GM23338 (cell line): ENCODE data around the gene KRT7. TPM values are rescaled to one million over a fixed set of nuclear protein-coding genes. Genes with fewer than 3 reads are reported as not detected.

Source experiments
- ATAC-seq: fragments of 200-7000 bp; cut with Tn5 transposase; 3 replicates; pipeline ENCODE4 v1.9.1; 2020
- DNase-seq: peaks from one replicate; pipeline ENCODE4 v3.0.0-alpha.2; 2015; ENCODE audit warnings: low spot score
- H2AFZ ChIP-seq: fragments of 200-600 bp; sonication (generic); 2 replicates; pipeline ENCODE4 v1.8.0; 2016; ENCODE audit warnings: antibody characterized with exemption, mild to moderate bottlenecking, moderate library complexity
- H3F3A ChIP-seq: fragments of 200-600 bp; sonication (generic); replicated peaks from 2 replicates; pipeline ENCODE4 v1.8.0; 2017; ENCODE audit warnings: antibody characterized with exemption, mixed run types, low read depth
- H3K27ac ChIP-seq: fragments of 200-600 bp; sonication (generic); 2 replicates; pipeline ENCODE4 v1.6.1; 2016; ENCODE audit warnings: low read depth
- H3K27me3 ChIP-seq: fragments of 200-600 bp; sonication (generic); 2 replicates; pipeline ENCODE4 v1.8.0; 2016; ENCODE audit warnings: mild to moderate bottlenecking, mixed run types, moderate library complexity; ENCODE audit not compliant: insufficient read depth
- H3K36me3 ChIP-seq: fragments of 200-600 bp; sonication (generic); 2 replicates; pipeline ENCODE4 v1.8.0; 2016; ENCODE audit warnings: mild to moderate bottlenecking; ENCODE audit not compliant: insufficient read depth
- H3K4me1 ChIP-seq: fragments of 200-600 bp; sonication (generic); 2 replicates; pipeline ENCODE4 v1.8.0; 2016; ENCODE audit warnings: mild to moderate bottlenecking, moderate library complexity; ENCODE audit not compliant: insufficient read depth
- H3K4me2 ChIP-seq: fragments of 200-600 bp; sonication (generic); 2 replicates; pipeline ENCODE4 v1.7.1; 2017; ENCODE audit warnings: mixed run types
- H3K4me3 ChIP-seq: fragments of 200-600 bp; sonication (generic); 2 replicates; pipeline ENCODE4 v1.6.1; 2016; ENCODE audit warnings: mixed run types
- H3K79me2 ChIP-seq: fragments of 200-600 bp; sonication (generic); replicated peaks from 2 replicates; pipeline ENCODE4 v1.8.0; 2017; ENCODE audit warnings: mild to moderate bottlenecking; ENCODE audit not compliant: insufficient read depth
- H3K9me2 ChIP-seq: fragments of 200-600 bp; sonication (generic); 2 replicates; pipeline ENCODE4 v1.8.0; 2017; ENCODE audit not compliant: insufficient read depth
- H4K20me1 ChIP-seq: fragments of 200-600 bp; sonication (generic); replicated peaks from 2 replicates; pipeline ENCODE4 v1.8.0; 2017; ENCODE audit warnings: mild to moderate bottlenecking; ENCODE audit not compliant: insufficient read depth
- H3K27ac Mint-ChIP-seq: 2 replicates; pipeline ENCODE4 v1.8.0; 2020; ENCODE audit warnings: inconsistent platforms, mild to moderate bottlenecking, moderate library complexity, mixed read lengths
- H3K27me3 Mint-ChIP-seq: 3 replicates; pipeline ENCODE4 v1.8.0; 2022; ENCODE audit warnings: low read depth, mild to moderate bottlenecking, moderate library complexity, mixed read lengths, inconsistent platforms; ENCODE audit not compliant: insufficient read depth, poor library complexity
- H3K36me3 Mint-ChIP-seq: 3 replicates; pipeline ENCODE4 v1.8.0; 2021; ENCODE audit warnings: low read depth, mild to moderate bottlenecking, inconsistent platforms, moderate library complexity, mixed read lengths
- H3K4me1 Mint-ChIP-seq: 3 replicates; pipeline ENCODE4 v1.8.0; 2020; ENCODE audit warnings: mild to moderate bottlenecking, inconsistent platforms, mixed read lengths
- H3K4me3 Mint-ChIP-seq: 3 replicates; pipeline ENCODE4 v1.8.0; 2021; ENCODE audit warnings: moderate library complexity, mild to moderate bottlenecking, inconsistent platforms, mixed read lengths
- H3K9me3 Mint-ChIP-seq: 3 replicates; pipeline ENCODE4 v1.8.0; 2020; ENCODE audit warnings: moderate library complexity, mild to moderate bottlenecking, inconsistent platforms, mixed read lengths
- EZH2 ChIP-seq: fragments of 200-600 bp; sonication (generic); IDR thresholded peaks from one replicate; pipeline ENCODE4 v1.8.0; 2017; ENCODE audit warnings: antibody characterized with exemption, mild to moderate bottlenecking, low read depth; ENCODE audit not compliant: unreplicated experiment
- NANOG ChIP-seq: IDR thresholded peaks from 2 replicates; pipeline ENCODE4 v1.6.1; 2016; ENCODE audit warnings: antibody characterized with exemption, borderline replicate concordance
- ZNF462 ChIP-seq: fragments of 250-450 bp; sonication (Bioruptor Pico); IDR thresholded peaks from 2 replicates; pipeline ENCODE4 v1.5.0; 2020; ENCODE audit warnings: mild to moderate bottlenecking, moderate library complexity
- polyA plus RNA-seq: library from polyadenylated mRNA; unstranded; fragments of >200 nt; fragmentation: Nextera tagmentation; extraction: Ambion mirVana; gene quantifications from 2 replicates; pipeline ENCODE4 v1.2.1, GENCODE V29; 2016
- total RNA-seq: library from RNA; depleted of rRNA; stranded (reverse); fragments of >200 nt; shearing (Covaris generic); gene quantifications from 2 replicates; pipeline ENCODE4 v1.2.3, GENCODE V29; 2014
- TF ChIP-seq, protein P1 (sequence below): IDR thresholded peaks from 2 replicates; pipeline ENCODE4 v1.6.1; 2016; ENCODE audit warnings: antibody characterized with exemption

KRT7 gene
- total and polyA plus RNA-seq, 2 experiments from 2014 or later = 6.5 to 9.4 TPM

DNA sequence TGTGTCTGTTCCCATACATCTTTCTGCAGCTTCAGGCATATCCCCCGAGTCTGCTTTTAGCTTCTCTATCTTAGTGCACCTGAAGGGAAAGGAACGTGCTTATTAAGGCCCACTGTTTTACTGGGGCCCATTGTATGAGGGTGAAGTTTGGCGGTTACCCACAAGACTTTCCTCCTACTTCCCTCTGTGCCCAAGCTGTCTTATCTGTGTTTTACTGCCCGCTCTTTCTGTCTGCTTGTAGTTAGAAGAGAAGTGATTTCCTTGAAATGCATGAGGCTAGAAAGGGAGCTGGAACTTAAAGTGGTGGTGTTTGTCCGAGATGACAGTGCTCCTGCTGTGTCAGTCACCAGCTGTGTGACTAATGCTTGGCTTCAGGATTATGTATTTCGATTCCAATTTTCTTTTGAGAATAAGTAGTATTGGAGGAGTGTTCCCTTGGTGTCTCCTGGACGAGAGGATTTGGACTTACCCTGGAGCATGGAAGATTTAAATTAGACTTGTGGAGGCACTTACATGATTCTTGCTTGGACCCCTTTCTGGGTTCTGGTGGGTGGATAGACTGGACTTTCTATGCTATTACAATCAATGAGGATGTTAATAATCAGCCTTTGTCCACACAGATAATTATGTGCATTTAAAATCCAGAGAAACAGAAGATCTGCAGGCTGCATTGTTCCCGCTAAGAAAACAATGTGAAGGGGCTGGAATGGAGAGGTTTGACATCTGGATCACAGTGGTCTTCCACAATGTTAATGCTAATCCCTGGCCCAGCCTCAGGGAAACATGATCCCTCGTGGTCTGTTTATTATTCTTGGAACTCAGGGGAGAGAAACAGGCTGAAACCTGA, 27.5 kb downstream of the KRT7 start (continued):
- TF ChIP-seq ZNF462 (CRISPR knock-in tag) (no peak), EZH2 (no peak), NANOG (no peak)
- TF ChIP-seq, protein P1, sequence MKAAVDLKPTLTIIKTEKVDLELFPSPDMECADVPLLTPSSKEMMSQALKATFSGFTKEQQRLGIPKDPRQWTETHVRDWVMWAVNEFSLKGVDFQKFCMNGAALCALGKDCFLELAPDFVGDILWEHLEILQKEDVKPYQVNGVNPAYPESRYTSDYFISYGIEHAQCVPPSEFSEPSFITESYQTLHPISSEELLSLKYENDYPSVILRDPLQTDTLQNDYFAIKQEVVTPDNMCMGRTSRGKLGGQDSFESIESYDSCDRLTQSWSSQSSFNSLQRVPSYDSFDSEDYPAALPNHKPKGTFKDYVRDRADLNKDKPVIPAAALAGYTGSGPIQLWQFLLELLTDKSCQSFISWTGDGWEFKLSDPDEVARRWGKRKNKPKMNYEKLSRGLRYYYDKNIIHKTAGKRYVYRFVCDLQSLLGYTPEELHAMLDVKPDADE = no peak

DNA sequence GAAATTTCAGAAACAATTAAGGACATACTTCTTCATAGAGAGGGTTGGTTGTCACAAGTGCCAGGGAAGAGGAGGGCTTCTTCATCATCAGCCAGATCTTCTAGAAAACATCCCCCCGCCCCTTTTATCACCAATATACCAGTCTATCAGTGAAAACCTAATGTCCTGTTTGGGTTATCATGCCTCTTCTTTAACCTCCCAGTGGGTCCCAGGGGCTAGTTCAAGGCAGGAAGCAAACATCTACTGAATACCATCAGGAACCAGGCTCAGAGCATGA, 28.1 kb downstream of the KRT7 start:
- peaks cover 41% of the 10 kb centered on the region for H3K27me3 ChIP-seq
- peaks cover 36% of the 10 kb centered on the region for H3K27me3 Mint-ChIP-seq
- no peaks in the 10 kb centered on the region for H3F3A ChIP-seq
- H3K36me3 Mint-ChIP-seq = peaks cover 4% of the 10 kb centered on the region; the same call in 1 of the 3 replicates
- H3K4me2 ChIP-seq = no peak overlapping the region
- no peaks in the 10 kb centered on the region for H3K79me2 ChIP-seq
- H3K27ac ChIP-seq = no peak overlapping the region
- no peaks in the 10 kb centered on the region; the same call in 1 of the 2 replicates for H4K20me1 ChIP-seq
- H3K9me2 ChIP-seq = no peaks in the 10 kb centered on the region; the same call in 1 of the 2 replicates
- H3K4me1 ChIP-seq = no peaks in the 10 kb centered on the region
- H3K27ac Mint-ChIP-seq = no peak overlapping the region
- no peak for ATAC-seq
- peaks cover 36% of the 10 kb centered on the region for H3K9me3 Mint-ChIP-seq
- no peak overlapping the region for H3K4me3 Mint-ChIP-seq
- H2AFZ ChIP-seq = no peak overlapping the region
- H3K4me1 Mint-ChIP-seq = peaks cover 7% of the 10 kb centered on the region
- H3K36me3 ChIP-seq = no peaks in the 10 kb centered on the region
- H3K4me3 ChIP-seq = no peak overlapping the region
- DNase-seq = no peak
- TF ChIP-seq EZH2 (no peak), ZNF462 (CRISPR knock-in tag) (no peak)
- TF ChIP-seq, protein P1 = no peak
